Stimulated activated memory B cell treated with anti-CD40 and anti-IgM and Interleukin-4, amounts not matched to agents 10 μg/mL and 1 μg/mL and 100 μg/mL, for 72 hours (primary cell): ENCODE results near the gene JARID2.
"Not testable (repeated sequence)": the region's sequence is repeated elsewhere in the genome, so short reads cannot be mapped to it uniquely, and the experiment has no call there.

ENCODE experiments used
- ATAC-seq: fragments of 150-1000 bp; cut with Tn5 transposase; 2 replicates; pipeline ENCODE4 v1.10.0; 2021
- H3K27ac Mint-ChIP-seq: one replicate; pipeline ENCODE4 v1.8.0; 2022; ENCODE audit warnings: mild to moderate bottlenecking, mixed read lengths
- H3K27me3 Mint-ChIP-seq: one replicate; pipeline ENCODE4 v1.8.0; 2022; ENCODE audit warnings: mixed read lengths
- H3K36me3 Mint-ChIP-seq: one replicate; pipeline ENCODE4 v1.8.0; 2022; ENCODE audit warnings: mixed read lengths
- H3K4me1 Mint-ChIP-seq: one replicate; pipeline ENCODE4 v1.8.0; 2022; ENCODE audit warnings: mixed read lengths
- H3K4me3 Mint-ChIP-seq: one replicate; pipeline ENCODE4 v1.8.0; 2022; ENCODE audit warnings: mild to moderate bottlenecking, moderate library complexity, mixed read lengths
- H3K9me3 Mint-ChIP-seq: one replicate; pipeline ENCODE4 v1.8.0; 2022; ENCODE audit warnings: mixed read lengths

The JARID2 gene

GRCh38 chr6:15538766-15539495 is 293.1 kb downstream of the JARID2 start:
- ATAC-seq: no peak
- no peaks in the 10 kb centered on the region for H3K27me3 Mint-ChIP-seq
- H3K4me1 Mint-ChIP-seq: peaks cover 28% of the 10 kb centered on the region
- no peak overlapping the region for H3K4me3 Mint-ChIP-seq
- no peak overlapping the region for H3K27ac Mint-ChIP-seq
- H3K36me3 Mint-ChIP-seq: peaks cover 21% of the 10 kb centered on the region
- peaks cover 5% of the 10 kb centered on the region for H3K9me3 Mint-ChIP-seq

GRCh38 chr6:15539722-15540270 is 293.9 kb downstream of the JARID2 start:
- no peak for ATAC-seq
- Mint-ChIP-seq H3K27me3 (no peaks in the 10 kb centered on the region), H3K27ac (no peak overlapping the region), H3K4me1 (peaks cover 30% of the 10 kb centered on the region), H3K4me3 (no peak overlapping the region), H3K9me3 (peaks cover 5% of the 10 kb centered on the region), H3K36me3 (peaks cover 26% of the 10 kb centered on the region)

DNA sequence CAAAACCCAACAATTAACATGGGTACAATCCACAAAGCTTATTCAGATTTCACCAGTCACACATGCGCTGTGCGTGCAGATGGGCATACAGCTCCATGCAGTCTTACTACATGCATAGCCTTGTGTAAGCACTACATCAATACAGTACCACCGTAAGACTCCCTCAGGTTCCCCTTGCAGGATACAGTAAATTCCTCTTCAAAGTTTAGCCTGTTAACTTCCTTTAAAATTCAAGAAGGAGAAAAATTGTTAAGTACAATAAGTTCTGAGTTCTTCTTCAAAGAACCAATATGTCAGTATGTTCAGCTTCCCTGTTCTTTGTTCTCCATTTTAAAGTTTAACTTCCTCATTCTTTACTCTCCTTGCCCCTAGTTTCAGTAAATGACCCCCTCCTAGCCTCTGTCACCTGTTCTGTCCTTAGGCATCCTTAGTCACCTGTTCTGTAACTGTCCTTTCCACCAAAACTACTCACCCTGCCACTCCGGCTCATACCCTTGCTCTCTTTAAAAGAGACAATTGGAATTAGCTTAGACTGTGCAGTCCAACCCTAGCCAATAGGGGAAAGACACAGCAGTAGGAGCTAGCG is 297.6 kb downstream of the JARID2 start:
- H3K9me3 Mint-ChIP-seq, ATAC-seq, H3K4me1 Mint-ChIP-seq, H3K4me3 Mint-ChIP-seq, H3K27me3 Mint-ChIP-seq: not testable (repeated sequence)
- peak overlapping the region; percentile 10 for H3K27ac Mint-ChIP-seq
- H3K36me3 Mint-ChIP-seq: peaks cover 22% of the 10 kb centered on the region

DNA sequence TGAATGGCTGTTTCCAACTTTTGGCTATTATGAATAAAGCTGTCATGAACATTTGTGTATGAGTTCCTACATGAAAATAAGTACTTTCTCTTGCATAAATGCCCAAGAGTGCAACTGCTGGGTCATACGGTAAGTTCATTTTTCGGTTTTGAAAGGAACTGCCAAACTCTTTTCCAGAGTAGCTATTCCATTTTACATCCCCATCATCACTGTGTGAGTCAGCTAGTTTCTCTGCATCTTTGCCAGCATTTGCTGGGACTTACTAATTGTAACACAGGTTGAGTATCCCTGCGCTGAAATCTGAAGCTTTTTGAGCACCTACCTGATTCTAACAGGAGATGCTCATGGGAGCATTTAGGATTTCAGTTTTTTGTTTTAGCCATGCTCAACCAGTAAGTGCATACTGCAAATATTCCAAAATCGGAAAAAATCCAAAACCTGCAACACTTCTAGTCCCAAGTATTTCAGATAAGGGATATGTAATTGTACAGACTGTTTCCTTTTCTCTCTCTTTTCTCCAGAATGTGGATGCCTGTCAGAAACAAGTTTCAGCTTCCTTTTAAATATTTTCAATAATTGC is 298.5 kb downstream of the JARID2 start:
- Mint-ChIP-seq H3K36me3 (peaks cover 22% of the 10 kb centered on the region), H3K27me3 (no peaks in the 10 kb centered on the region), H3K27ac (peak overlapping the region; percentile 10), H3K4me1 (peaks cover 12% of the 10 kb centered on the region), H3K9me3 (peaks cover 5% of the 10 kb centered on the region), H3K4me3 (no peak overlapping the region)
- ATAC-seq: no peak

- no peak for ATAC-seq
- Mint-ChIP-seq H3K27ac (no peak overlapping the region), H3K4me1 (peaks cover 31% of the 10 kb centered on the region), H3K9me3 (peaks cover 5% of the 10 kb centered on the region), H3K4me3 (no peak overlapping the region), H3K36me3 (peaks cover 28% of the 10 kb centered on the region), H3K27me3 (no peaks in the 10 kb centered on the region)
These were observed 300.7 kb downstream of the JARID2 start for GRCh38 chr6:15546591-15546990.

GRCh38 chr6:15547400-15547799 is 301.5 kb downstream of the JARID2 start:
- no peak for ATAC-seq
- Mint-ChIP-seq H3K4me1 (peaks cover 39% of the 10 kb centered on the region), H3K27ac (no peak overlapping the region), H3K36me3 (peaks cover 28% of the 10 kb centered on the region), H3K27me3 (no peaks in the 10 kb centered on the region), H3K4me3 (no peak overlapping the region), H3K9me3 (peaks cover 5% of the 10 kb centered on the region)

GRCh38 chr6:15549371-15549770 is 303.5 kb downstream of the JARID2 start:
- Mint-ChIP-seq H3K4me1 (peaks cover 49% of the 10 kb centered on the region), H3K4me3 (no peak overlapping the region), H3K27me3 (no peaks in the 10 kb centered on the region), H3K36me3 (peaks cover 18% of the 10 kb centered on the region), H3K9me3 (no peaks in the 10 kb centered on the region), H3K27ac (no peak overlapping the region)
- peak; percentile 45 for ATAC-seq

DNA sequence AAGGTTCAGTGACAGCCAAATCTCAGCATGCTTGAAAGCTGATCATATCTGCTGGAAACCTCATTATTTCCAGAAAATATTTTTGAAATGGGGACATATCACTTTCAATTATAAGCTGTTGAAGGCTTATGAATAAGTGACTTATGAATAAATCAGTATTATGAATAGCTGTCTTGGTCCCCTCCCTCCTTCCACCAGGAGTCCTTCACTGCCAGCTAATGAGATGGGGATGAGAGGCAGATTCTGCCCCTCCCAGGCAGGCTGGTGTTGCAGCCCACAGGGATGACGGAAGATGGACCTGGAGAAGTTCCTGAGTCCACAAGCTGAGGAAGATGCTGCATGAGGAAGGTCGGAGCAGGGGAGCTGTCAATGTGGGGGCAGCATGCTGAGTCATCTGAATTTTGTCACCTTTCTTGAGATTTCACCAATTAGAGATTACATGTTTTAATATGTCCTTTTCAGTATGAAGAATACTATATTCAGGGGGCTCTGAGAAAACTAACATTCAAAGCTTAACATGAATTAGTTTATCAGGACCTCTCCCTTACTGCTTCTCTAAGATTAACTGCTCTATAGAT is 304.8 kb downstream of the JARID2 start:
- Mint-ChIP-seq H3K9me3 (no peaks in the 10 kb centered on the region), H3K4me3 (no peak overlapping the region), H3K36me3 (peaks cover 6% of the 10 kb centered on the region), H3K27me3 (no peaks in the 10 kb centered on the region), H3K27ac (peak overlapping the region; percentile 77), H3K4me1 (peaks cover 57% of the 10 kb centered on the region)
- ATAC-seq: no peak

GRCh38 chr6:15551262-15551661 is 305.4 kb downstream of the JARID2 start:
- Mint-ChIP-seq H3K27me3 (no peaks in the 10 kb centered on the region), H3K27ac (peak overlapping the region; percentile 77), H3K9me3 (no peaks in the 10 kb centered on the region), H3K4me3 (no peak overlapping the region), H3K4me1 (peaks cover 59% of the 10 kb centered on the region), H3K36me3 (peaks cover 6% of the 10 kb centered on the region)
- ATAC-seq: no peak

GRCh38 chr6:15551798-15552197 is 305.9 kb downstream of the JARID2 start:
- peak overlapping the region; percentile 77 for H3K27ac Mint-ChIP-seq
- H3K27me3 Mint-ChIP-seq: no peaks in the 10 kb centered on the region
- peak; percentile 71 for ATAC-seq
- H3K36me3 Mint-ChIP-seq: peaks cover 6% of the 10 kb centered on the region
- peaks cover 63% of the 10 kb centered on the region for H3K4me1 Mint-ChIP-seq
- no peaks in the 10 kb centered on the region for H3K9me3 Mint-ChIP-seq
- H3K4me3 Mint-ChIP-seq: no peak overlapping the region

DNA sequence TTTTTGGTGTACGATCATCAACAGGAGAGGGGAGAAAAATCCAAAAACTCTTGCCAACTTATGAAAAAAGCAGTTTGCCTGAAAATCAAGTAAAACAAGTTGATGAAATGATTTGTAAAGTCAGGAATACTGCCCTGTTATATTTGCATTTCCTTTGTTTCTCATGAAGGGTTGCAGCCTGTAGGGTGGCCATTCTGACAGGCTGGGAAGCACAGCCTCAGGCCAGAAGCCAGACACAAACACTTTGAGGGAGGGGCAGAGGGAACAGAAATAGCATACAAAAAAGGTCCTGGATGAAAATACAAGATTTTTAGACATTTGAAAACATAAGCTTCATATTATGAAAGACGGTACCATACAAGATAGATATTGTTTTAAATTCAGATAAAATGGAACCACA is 307.2 kb downstream of the JARID2 start:
- Mint-ChIP-seq H3K36me3 (peaks cover 6% of the 10 kb centered on the region), H3K4me3 (no peak overlapping the region), H3K27ac (peak overlapping the region; percentile 77)

GRCh38 chr6:15553736-15554294 is 307.9 kb downstream of the JARID2 start:
- Mint-ChIP-seq H3K4me3 (no peak overlapping the region), H3K27me3 (no peaks in the 10 kb centered on the region), H3K9me3 (no peaks in the 10 kb centered on the region), H3K36me3 (peaks cover 6% of the 10 kb centered on the region), H3K4me1 (peaks cover 66% of the 10 kb centered on the region), H3K27ac (peak overlapping the region; percentile 77)
- ATAC-seq: no peak

More for the DNA sequence above, 307.2 kb downstream of the JARID2 start:
- no peaks in the 10 kb centered on the region for H3K9me3 Mint-ChIP-seq
- peaks cover 66% of the 10 kb centered on the region for H3K4me1 Mint-ChIP-seq
- no peaks in the 10 kb centered on the region for H3K27me3 Mint-ChIP-seq
- no peak for ATAC-seq

GRCh38 chr6:15554728-15555100 is 308.8 kb downstream of the JARID2 start:
- no peak for ATAC-seq
- Mint-ChIP-seq H3K27me3 (no peaks in the 10 kb centered on the region), H3K27ac (no peak overlapping the region), H3K4me1 (peaks cover 61% of the 10 kb centered on the region), H3K4me3 (no peak overlapping the region), H3K9me3 (no peaks in the 10 kb centered on the region), H3K36me3 (peaks cover 12% of the 10 kb centered on the region)

DNA sequence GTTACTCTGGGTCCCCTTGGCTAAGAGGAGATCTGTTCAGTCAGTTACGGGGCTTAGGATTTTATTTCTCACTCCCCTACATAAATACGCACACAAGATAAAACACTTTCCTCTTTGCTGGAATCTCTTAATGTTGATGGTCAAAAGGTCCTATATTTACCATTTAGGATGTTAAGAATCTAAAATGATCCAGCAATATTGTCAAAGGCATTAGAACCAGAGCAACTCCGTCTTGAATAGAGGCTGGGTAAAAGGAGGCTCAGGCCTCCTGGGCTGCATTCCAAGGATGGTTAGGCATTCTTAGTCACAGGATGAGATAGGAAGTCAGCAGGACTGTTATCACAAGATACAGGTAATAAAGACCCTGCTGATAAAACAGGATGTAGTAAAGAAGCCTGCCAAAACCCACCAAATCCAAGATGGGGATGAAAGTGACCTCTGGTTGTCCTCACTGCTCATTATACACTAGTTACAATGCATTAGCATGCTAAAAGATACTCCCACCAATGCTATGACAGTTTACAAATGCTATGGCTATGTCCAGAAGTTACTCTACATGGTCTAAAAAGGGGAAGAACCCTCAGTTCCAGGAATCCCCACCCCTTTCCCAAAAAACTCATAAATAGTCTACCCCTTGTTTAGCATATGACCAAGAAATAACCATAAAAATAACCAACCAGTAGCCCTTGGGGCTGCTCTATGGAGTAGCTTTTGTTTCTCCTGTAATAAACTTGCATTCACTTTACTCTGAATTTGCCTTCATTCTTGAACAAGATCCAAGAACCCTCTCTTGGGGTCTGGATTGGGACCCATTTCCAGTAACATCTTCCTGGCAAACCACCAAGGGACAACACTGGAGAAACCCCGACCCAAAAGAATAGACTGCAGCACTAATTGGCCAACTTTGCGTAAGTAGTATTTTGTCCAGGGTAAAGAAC is 309.5 kb downstream of the JARID2 start:
- Mint-ChIP-seq H3K4me1 (peaks cover 57% of the 10 kb centered on the region), H3K27me3 (no peaks in the 10 kb centered on the region), H3K9me3 (no peaks in the 10 kb centered on the region), H3K27ac (no peak overlapping the region), H3K36me3 (peaks cover 11% of the 10 kb centered on the region), H3K4me3 (no peak overlapping the region)
- ATAC-seq: no peak
